Peyer's patch (tissue), 4 donors: Measurements from ENCODE around the gene ZNF474.

Experiments used
- POLR2A ChIP-seq, 2 donors: fragments of 450-650 bp; IDR thresholded peaks; one replicate each; pipeline ENCODE4 v1.5.1; 2017; ENCODE audit warnings: antibody characterized with exemption in 2 of 2, mild to moderate bottlenecking in 2 of 2, moderate library complexity in 2 of 2
- TF ChIP-seq, protein P1 (sequence below), 6 experiments: fragments of 450-650 bp in 4 of 6; fragments of 200-600 bp in 2 of 6; sonication (generic) in 1 of 6; IDR thresholded peaks; one replicate each; pipeline ENCODE4 v1.5.1; 2017 to 2019; ENCODE audit warnings: antibody characterized with exemption in 6 of 6, mild to moderate bottlenecking in 3 of 6, moderate library complexity in 1 of 6

DNA sequence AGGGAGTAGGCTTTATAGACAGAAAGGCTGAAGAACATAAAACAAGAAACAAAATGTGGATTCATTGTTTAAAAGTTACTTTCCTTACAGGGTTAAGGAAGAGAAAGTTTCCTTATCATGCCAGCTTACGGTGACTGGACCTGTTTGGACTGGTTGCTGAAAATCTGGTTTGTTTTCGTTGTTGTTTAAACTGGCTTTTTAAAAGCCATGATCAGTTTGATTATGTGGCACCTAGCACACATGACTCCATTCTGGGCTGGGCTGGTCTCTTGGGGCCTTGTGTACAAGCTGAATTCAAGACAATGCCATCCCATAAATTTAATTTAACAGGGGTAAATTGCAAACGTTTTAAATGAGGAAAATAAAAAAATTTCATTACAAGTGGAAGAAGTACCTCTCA is 18.4 kb upstream of the ZNF474 start:
- TF ChIP-seq, protein P1, sequence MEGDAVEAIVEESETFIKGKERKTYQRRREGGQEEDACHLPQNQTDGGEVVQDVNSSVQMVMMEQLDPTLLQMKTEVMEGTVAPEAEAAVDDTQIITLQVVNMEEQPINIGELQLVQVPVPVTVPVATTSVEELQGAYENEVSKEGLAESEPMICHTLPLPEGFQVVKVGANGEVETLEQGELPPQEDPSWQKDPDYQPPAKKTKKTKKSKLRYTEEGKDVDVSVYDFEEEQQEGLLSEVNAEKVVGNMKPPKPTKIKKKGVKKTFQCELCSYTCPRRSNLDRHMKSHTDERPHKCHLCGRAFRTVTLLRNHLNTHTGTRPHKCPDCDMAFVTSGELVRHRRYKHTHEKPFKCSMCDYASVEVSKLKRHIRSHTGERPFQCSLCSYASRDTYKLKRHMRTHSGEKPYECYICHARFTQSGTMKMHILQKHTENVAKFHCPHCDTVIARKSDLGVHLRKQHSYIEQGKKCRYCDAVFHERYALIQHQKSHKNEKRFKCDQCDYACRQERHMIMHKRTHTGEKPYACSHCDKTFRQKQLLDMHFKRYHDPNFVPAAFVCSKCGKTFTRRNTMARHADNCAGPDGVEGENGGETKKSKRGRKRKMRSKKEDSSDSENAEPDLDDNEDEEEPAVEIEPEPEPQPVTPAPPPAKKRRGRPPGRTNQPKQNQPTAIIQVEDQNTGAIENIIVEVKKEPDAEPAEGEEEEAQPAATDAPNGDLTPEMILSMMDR (IDR thresholded peaks at IDR 0.05): no peak
- TF ChIP-seq POLR2A (IDR thresholded peaks at IDR 0.05): no peak
